GM12891 (cell line): ENCODE measurements around the gene ULK2.

Experiments
- PAX5 ChIP-seq: IDR thresholded peaks from 2 replicates; pipeline ENCODE4 v1.6.1; 2011; ENCODE audit warnings: low read length, moderate library complexity, mild to moderate bottlenecking; ENCODE audit not compliant: insufficient read depth, severe bottlenecking
- POLR2A ChIP-seq: IDR thresholded peaks from 2 replicates; pipeline ENCODE4 v1.6.1; 2011; ENCODE audit warnings: low read depth, low read length, control low read depth
- POLR2AphosphoS5 ChIP-seq: IDR thresholded peaks from 2 replicates; pipeline ENCODE4 v1.6.1; 2011; ENCODE audit warnings: low read depth, low read length, control low read depth
- SPI1 ChIP-seq: IDR thresholded peaks from 2 replicates; pipeline ENCODE4 v1.6.1; 2011; ENCODE audit warnings: low read depth, low read length, control low read depth
- TAF1 ChIP-seq: IDR thresholded peaks from 2 replicates; pipeline ENCODE4 v1.6.1; 2011; ENCODE audit warnings: low read depth, low read length, control low read depth

DNA sequence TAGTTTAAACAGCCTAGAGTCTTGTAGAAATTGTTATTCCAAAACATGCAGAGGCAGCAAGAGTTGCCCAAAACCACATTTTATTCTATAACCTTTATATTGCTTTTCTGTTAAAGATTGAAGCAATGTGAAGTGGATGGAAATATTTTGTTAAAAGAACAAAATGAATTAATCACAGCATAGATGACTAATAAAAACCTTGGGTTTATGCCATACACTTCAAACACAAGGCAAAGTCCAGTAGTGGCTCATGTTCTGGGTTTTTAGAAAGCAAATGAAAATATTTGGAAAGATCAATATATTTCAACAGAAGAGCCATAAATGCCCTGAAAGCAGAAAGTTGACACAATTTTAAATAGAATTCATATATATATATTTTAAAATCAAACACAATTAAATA, 36.7 kb upstream of the ULK2 start:
- TF ChIP-seq PAX5 = no peak
- no peak for TF ChIP-seq POLR2A
- TF ChIP-seq TAF1 = no peak
- TF ChIP-seq POLR2AphosphoS5 = no peak
- TF ChIP-seq SPI1 = no peak
